GM19099 (cell line): ENCODE data around the gene BRINP3.

ENCODE experiments used
- POLR2A ChIP-seq: IDR thresholded peaks from 3 replicates; pipeline ENCODE4 v1.6.1; 2011; ENCODE audit warnings: low read depth; ENCODE audit not compliant: insufficient read length; ENCODE audit errors: extremely low read depth

BRINP3 gene

DNA sequence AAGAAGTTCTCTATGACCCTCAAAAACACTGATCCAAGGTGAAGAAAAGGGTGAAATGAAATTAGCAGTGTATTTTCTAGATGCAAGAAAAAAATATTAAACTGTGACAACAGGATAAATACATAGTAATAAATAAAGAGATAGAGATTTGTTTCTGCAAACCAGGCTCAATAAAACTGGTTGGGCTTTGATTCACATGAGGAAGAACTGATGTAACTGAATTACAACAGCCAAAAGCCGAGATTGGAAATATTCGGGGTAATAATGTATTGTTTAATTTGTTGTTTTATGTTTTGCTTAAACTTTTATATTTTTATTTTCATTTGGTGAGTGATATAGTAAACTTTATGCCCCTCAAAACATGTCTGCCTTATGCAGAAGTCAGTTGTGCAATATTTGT, 285.0 kb downstream of the BRINP3 start:
- no peak for TF ChIP-seq POLR2A

- TF ChIP-seq POLR2A = no peak
Measured at GRCh38 chr1:190183588-190183987, 294.1 kb downstream of the BRINP3 start.

- TF ChIP-seq POLR2A = no peak
Measured at GRCh38 chr1:190179817-190180216, 297.8 kb downstream of the BRINP3 start.

GRCh38 chr1:190178827-190179226, 298.8 kb downstream of the BRINP3 start:
- TF ChIP-seq POLR2A = no peak

- TF ChIP-seq POLR2A = no peak
Measured at GRCh38 chr1:190177555-190177954, 300.1 kb downstream of the BRINP3 start.

- no peak for TF ChIP-seq POLR2A
Measured at GRCh38 chr1:190176776-190177175, 300.9 kb downstream of the BRINP3 start.

- TF ChIP-seq POLR2A = no peak
Measured at GRCh38 chr1:190175320-190175719, 302.3 kb downstream of the BRINP3 start.

GRCh38 chr1:190172651-190173430, 304.8 kb downstream of the BRINP3 start:
- TF ChIP-seq POLR2A = no peak

DNA sequence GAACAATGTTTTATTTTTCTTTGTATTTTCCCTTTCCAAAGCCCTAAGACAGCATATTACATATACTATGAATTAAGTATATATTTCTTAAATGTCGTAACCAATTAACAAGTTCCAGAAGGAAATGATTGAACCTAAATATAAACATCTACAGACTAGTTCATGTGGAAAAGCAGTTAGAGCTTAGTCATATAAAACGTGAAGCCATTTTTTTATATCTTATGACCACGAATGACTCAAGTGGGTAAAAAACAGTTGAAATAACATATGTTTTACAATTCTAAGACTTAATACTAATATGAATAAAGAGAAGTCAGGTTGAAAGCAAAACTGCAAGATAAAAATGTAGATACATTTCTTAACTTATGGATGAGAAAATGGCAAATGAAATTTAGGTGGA, 307.3 kb downstream of the BRINP3 start:
- no peak for TF ChIP-seq POLR2A

DNA sequence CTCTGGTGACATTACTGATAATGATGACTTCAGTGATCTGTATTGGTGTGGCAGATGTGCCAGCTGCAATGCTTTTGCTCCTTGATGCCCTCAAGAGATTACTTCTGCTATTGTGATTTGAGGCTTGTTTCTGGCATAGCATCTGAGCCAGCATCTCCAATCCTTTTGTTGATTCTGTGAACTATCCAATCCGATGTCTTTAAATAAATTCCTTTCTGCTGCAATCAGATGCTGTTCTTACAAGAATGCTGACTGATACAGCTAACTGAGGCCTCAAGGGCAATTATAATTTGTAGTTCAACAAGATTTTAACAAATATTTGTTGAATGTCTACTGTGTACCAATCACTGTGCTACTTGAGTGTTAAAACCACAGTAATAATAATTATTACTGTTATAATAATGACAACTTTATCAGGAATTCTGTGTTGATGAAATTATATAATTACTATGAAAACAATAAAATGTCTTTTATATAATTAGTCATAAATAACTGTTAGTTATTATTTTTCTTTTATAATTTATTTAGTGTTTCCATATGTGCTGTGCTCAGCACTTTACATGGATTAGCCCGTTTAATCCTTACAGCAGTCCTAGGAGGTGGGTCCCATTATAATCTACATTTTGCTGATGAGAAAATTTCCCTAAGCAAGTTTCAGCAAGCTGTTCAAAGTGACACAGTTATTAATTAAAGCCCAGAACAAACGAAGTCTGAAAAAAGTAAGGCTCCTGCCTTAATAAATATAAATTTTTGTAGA, 308.2 kb downstream of the BRINP3 start:
- no peak for TF ChIP-seq POLR2A

DNA sequence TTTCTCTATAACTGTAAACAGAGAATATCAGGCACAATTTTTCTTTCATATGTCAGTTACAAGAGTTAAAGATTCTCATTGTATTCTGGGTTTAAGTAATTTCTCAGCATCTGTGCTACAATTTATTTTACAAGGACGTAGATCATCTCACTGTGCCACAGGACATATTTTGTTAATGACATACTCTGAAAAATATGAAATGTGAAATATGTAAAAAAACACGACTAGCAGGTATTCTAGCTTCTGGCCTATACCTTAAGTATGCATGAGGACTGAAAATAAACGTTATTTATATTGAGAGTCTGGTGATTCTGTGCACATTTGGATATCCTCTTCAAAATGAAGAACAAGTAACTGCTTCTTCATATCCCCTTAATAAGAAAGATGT, 308.8 kb downstream of the BRINP3 start:
- no peak for TF ChIP-seq POLR2A

DNA sequence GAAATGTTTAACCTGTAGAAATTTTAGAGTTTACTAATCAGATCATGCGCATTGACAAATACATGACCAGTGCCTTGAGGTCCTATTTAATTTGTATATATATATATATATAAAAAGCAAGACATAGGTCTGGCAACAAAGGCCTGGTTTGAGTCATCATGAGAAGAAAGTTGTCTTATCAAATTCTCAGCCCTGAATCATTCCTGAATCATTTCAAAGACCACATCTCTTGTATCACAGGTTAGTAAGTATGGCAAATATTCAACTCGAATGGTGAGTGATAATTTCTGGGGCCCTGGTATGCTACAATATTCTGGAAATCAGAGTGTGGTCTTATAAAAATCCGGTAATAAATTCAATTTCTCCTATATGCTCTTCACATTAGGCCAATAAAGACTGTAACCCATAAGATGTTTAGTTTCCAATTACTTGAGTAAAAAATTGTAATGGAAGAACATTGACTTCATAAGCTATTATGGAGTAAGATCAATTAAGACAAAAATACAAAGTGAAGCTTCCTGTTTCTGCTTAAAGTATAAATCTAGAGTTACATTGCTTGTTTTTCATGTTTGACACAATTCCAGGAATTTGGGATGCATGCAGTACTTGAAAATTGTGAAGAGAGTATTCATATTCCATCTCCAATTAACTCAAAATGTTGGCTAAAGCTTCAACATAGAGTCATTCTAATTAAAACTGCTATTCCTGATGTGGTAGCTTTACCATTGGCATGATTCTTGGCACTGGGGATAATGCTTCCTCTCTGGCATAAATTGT, 309.4 kb downstream of the BRINP3 start:
- no peak for TF ChIP-seq POLR2A

DNA sequence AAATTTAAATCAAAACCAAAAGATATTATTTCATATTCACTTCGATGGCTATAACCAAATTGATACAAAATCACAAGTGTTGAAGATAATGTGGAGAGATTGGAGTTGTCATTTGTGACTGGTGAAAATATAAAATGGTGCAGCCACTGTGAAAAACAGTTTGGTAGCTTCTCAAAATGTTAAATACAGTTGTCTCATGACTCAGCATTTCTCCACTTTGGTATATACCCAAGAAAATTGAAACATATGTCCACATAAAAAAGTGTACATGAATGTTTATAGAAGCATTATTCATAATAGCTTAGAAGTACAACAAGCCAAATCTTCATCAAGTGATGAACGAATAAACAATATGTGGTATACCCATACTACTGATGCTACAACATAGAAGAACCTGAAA, 318.5 kb downstream of the BRINP3 start:
- TF ChIP-seq POLR2A = no peak

GRCh38 chr1:190154744-190155143, 322.9 kb downstream of the BRINP3 start:
- no peak for TF ChIP-seq POLR2A

DNA sequence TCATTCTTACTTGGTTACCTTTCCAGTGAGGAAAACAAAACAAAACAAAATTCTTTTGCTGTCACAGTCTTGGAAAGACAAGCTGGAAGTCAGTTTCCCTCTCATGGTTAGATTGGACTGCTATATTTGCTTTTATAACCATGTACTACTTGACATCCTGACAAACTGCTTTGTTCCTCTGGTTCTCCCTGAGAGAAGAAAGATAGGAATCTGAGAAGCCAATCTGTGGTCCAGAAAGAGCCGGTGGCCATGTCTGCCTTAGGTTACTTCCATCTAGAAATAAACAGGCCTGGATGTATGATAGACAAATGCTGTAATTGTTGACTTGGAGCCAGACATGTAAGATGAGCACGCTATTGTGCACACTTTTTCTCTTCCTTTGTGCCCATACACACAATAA, 330.0 kb downstream of the BRINP3 start:
- no peak for TF ChIP-seq POLR2A
